CD4-positive, alpha-beta T cell treated with Interferon alpha-2 for 1 hour (primary cell): Measurements from ENCODE around the gene ARHGAP24.
"Not testable (repeated sequence)": the region's sequence is repeated elsewhere in the genome, so short reads cannot be mapped to it uniquely, and the experiment has no call there.

Experiments used
- DNase-seq, 2 donors: peaks; one replicate each; pipeline ENCODE4 v3.0.0-alpha.2; 2020 to 2022

Gene ARHGAP24

GRCh38 chr4:85867271-85867670 is 392.3 kb downstream of the ARHGAP24 start:
- DNase-seq: no peak

DNA sequence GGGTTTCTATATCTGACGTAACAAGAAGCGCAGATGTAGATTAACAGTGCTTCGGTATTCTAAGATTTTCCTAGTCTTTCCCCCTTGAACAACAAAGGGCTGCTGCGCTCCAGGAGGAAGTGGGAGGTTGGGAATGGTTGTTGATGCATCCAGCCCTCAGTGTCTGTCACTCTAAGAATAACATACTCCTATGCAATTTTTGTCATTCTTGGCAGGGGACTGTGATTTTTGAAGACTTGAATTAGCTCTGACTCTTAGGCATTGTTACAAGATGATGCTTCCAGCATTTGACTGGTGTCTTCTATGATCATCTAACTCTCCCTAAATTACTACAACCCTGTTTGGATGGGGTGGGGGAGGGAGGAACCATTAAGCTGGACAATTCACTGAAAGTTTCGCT is 394.2 kb downstream of the ARHGAP24 start:
- no peak for DNase-seq

DNA sequence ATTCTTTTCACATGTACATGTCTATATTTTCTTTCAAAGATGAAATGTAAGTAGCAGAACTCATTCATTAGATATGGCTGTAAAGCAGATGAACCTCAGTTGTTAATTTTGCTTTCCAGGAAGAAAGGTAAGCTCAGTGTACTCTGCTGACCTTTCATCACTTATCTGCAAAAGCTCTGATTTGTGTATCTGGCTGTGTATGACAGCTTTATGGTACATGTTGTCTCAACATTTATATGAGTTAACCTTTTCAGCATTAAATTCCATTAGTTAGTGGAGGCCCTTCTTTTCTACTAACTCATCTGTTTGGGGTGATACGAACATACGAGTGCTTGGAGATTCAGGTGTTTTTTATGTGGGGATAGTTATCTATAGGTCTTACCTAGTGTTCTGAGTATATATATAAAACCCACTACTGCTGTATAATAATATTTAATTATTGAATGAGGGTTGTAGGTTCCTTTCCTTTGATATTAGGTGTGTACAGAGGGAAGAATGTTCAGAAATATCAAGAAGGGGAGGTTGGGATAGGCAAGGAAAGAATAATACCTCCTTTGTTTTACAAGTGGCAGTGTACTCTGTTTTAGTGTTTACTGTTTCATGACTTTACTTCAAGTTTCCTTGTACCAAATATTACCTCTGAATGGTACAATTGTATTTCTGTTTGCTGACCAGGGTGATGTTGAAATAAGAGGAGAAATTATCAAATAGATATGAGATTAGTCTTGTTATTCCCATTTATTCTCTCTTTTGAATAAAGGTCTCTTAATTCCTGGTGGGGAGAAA is 395.5 kb downstream of the ARHGAP24 start:
- DNase-seq: no peak

DNA sequence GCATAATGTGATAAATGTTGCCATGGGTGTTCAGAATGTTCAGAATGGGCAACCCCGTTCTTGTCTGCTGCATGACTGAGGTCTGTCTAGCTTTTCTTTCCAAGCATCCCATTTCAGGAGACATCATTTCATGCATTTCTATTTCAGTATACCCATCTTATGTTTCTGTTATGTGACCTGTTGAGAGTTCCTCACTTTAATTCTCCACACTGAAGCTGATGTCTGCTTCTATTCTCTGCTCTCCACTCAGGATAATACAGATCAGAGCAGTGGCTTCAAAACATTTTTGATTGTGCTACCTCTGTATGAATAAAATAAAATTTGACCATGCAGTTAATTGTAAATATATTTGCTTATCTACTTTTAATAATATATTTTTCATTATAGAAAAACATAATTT is 398.6 kb downstream of the ARHGAP24 start:
- DNase-seq: no peak

GRCh38 chr4:85879518-85879917 is 404.6 kb downstream of the ARHGAP24 start:
- DNase-seq: no peak

- no peak for DNase-seq
Measured at GRCh38 chr4:85883180-85883579, 408.2 kb downstream of the ARHGAP24 start.

GRCh38 chr4:85884251-85884650 is 409.3 kb downstream of the ARHGAP24 start:
- no peak for DNase-seq

DNA sequence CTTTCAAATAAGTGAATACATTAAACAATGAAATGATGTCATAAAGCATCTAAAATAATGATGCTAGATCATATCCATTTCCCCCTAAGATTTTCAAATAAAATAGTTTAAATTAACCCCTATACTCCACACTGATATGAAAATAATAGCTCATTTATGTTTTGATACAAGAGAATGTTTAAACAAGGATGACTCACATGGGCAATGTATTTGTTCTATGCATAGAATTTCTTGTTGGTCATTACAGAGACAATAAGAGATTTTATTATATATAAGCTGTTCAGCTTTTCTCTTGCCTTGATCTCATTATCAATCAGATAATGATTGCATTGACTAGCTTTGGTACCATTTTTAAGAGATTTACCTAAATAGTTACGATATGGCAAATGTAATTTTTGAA is 411.7 kb downstream of the ARHGAP24 start:
- no peak for DNase-seq

- DNase-seq: no peak
Measured at GRCh38 chr4:85889314-85889713, 414.4 kb downstream of the ARHGAP24 start.

DNA sequence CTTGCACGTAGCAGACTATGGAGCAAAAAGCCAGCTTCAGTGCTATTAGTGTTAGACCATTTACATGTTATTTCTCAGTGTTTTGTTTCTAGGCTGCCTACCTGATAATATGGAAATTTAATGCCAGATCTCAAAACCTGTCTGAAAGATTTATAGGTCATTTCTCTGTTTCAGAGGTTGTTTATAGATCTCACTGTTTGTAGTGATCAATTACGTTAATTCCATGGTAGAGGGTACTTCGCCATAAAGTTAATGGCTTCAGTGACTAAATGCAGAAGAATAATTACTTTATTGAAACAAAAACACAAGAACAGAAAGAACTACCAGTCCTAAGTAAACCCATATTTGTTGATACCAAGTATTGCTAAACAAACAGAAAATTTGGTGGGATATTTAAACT is 420.8 kb downstream of the ARHGAP24 start:
- no peak for DNase-seq

- DNase-seq: no peak
Measured at GRCh38 chr4:85898231-85898630, 423.3 kb downstream of the ARHGAP24 start.

- DNase-seq: no peak
Measured at GRCh38 chr4:85901500-85901899, 426.6 kb downstream of the ARHGAP24 start.

DNA sequence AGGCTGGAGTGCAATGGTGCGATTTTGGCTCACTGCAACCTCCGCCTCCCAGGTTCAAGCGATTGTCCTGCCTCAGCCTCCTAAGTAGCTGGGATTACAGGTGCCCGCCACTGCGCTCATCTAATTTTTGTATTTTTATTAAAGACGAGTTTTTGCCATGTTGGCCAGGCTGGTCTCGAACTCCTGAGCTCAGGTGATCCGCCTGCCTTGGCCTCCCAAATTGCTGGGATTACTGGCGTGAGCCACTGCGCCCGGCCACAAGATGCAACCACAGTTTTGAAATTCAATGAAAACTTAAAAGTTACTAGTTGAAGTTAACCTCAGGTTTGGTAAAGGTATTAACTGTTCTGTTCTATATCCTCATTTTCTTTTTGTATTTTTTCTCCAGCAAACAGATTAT is 427.7 kb downstream of the ARHGAP24 start:
- not testable (repeated sequence) for DNase-seq

DNA sequence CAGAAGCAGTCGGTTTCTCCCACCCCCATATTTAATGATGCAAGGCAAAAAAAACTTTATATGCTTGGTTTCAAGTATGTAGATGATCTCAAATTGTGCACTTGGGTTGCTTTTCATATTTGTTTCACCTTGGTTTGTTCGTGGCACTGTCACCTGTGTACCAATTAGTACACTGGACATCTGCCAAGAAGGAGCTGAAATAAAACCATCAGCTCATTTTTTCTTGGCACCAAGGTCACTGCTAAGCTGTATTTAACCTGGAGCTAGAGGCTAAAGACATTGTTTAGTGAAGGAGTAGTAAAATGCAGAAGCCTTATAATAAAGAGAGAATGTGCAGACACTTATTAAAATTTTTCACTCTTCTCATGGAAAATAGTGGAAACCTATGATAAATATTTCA is 430.8 kb downstream of the ARHGAP24 start:
- no peak for DNase-seq

DNA sequence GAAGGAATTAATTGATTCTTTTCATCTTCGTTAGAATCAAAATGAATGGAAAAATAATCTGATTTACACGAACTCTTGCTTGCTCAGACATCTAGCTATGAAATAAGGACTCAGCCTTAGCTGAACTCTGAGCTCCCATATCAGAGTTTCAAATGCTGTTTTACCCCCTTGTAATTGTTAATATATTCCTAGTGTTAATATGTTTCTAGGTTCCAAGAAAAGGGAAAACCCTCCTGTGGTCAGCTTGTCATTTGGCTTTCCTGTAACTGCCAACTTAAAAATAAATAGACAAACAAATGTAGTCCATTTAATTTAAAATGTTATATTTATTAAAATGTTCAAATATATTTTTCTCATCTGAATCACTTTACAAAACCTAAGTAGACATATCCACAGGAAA is 432.1 kb downstream of the ARHGAP24 start:
- no peak for DNase-seq

DNA sequence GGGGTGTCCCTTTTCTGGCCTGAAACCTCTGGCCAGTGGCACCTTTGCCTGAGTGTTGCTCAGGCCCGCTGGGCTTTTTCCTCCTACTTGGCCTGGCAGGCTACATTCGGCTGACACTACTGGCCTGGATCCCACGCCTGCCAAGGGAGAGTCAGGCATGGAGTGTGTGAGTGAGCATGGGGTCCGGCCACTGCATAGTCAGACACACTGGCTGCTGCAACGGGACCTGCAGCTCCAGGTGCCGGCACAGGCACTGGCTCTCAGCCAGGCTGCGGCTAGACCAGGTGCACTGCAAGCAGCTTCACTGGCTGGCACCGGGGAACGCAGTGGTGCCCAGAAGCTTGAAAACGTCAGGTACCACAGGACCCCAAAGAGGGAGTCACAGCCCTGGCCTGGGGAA is 434.9 kb downstream of the ARHGAP24 start:
- no peak for DNase-seq

GRCh38 chr4:85910985-85911384 is 436.0 kb downstream of the ARHGAP24 start:
- no peak for DNase-seq

DNA sequence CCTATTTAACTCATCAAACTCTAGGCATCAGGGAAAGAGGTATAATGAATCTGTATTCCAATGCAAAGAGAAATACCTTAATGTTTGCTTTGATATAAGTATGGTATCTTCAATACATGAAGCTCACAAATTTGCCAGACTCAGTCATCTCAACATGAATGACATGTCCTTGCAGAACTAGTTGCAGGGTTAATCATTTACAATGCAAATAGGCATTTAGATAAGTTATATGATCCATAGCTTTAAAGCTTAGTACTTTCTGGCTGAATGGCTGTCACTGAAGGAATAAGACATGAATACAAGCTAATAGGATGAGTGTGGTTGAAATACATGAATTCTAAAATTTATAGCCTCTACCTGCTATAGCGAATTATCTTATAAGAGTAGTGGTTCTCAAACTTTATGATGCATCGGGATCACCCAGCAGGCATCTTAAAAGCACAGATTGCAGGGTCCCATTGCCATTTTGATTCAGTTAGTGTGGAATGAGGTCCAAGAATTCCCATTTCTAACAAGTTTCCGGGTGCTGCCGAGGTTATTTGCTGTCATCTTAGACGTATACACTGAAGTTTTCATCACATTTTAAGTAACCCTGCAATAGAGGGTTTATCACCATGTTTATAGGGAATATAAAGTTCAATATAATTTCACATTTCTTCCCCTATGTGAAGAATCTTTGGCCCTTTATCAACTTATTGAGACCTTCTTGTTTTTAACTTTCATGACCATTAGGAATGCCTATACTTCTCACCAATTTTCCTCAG is 439.2 kb downstream of the ARHGAP24 start:
- DNase-seq: no peak

DNA sequence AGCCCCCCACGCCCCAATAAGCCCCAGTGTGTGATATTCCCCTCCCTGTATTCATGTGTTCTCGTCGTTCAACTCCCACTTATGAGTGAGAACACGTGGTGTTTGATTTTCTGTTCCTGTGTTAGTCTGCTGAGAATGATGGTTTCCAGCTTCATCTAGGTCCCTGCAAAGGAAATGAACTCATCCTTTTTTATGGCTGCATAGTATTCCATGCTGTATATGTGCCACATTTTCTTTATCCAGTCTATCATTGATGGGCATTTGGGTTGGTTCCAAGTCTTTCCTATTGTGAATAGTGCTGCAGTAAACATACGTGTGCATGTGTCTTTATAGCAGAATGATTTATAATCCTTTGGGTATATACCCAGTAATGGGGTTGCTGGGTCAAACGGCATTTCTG is 440.6 kb downstream of the ARHGAP24 start:
- DNase-seq: not testable (repeated sequence)

DNA sequence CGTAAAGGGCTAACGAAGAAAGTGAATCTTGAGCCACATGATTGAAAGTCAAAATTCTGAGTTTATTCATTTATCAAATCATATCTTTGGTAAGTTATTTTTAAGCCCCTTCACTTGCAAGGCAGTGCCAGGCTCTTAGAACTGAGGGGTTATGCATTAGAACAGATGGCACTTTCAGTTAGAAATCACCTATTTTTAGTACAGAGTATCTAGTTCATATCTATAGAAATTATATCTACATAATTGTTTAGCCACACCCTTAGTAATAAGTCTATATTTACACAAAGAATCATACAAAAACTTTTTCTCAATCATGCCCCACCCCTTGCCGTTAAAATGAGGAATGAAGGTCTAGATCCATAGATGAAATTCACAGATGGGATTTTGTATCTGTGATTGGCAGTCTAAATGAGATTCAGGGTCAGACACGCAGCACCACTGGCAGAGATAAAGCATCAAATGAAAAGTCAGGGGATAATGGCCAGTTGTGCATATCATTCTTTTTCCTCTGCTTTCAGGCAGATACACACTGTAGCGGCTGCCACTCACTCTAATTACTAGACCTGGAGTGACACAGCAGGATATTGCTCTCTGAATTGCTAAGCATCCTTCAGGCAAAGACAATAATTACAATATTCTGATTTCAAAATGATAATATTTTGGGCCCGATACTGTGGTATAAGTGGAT is 444.4 kb downstream of the ARHGAP24 start:
- DNase-seq: no peak

GRCh38 chr4:85925071-85925470 is 450.1 kb downstream of the ARHGAP24 start:
- DNase-seq: no peak

DNA sequence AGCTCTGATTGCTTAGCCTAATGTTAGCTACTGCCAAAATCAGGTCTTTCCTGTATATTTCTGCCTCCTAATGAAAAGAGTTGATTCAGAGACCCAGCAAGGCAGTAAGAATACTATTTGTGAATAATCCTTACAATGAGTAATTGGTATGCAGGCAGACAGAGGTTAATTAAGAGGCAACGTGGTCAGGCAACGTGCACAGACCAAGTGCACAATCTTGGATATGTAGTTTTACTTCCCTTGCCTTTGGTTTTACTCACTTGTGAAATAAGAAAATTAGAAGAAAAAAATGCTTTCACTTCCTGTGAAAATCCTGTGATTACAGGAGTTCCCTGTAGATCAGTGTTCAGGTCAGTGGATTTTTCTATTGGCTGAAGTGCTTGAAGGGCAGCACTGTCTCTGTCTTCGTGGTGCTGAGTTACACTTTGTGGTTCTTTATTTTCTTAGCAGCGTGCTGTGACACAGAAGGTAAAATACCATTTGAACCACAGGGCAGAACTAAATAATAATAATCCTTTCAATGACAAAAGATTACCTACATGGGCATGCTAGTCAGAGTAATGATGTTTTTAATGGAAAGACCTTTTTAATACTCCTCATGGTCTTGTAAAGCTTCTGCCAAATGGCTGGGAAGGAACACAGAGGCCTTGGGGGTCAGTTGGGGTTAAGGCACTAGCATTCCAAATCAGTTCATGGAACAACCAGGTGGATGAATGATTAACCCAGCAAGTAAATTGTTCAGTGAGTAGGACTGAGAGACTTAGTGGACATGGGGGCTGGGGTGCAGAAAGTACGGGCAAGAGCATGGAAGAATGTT is 454.0 kb downstream of the ARHGAP24 start:
- no peak for DNase-seq
